Uterus (tissue), 4 donors: Measurements from ENCODE around the gene CST9. TPM values are rescaled to one million over a fixed set of nuclear protein-coding genes. Genes with fewer than 3 reads are reported as not detected.

Source experiments
- DNase-seq, 2 donors: peaks; one replicate each; pipeline ENCODE4 v3.0.0-alpha.2; 2019 to 2020
- H3K27ac ChIP-seq, 2 donors: fragments of 200-600 bp; sonication (generic); 1 replicate in 1 of 2; 2 replicates in 1 of 2; pipeline ENCODE4 v1.5.1; 2016 to 2018
- H3K27me3 ChIP-seq, 2 donors: fragments of 200-600 bp; sonication (generic); one replicate each; pipeline ENCODE4 v1.5.1; 2018 to 2019; ENCODE audit warnings: control low read depth in 1 of 2
- H3K36me3 ChIP-seq, 2 donors: fragments of 200-600 bp; sonication (generic); one replicate each; pipeline ENCODE4 v1.5.1; 2019; ENCODE audit warnings: control low read depth in 1 of 2
- H3K4me1 ChIP-seq, 2 donors: fragments of 200-600 bp; sonication (generic); one replicate each; pipeline ENCODE4 v1.5.1; 2018 to 2019; ENCODE audit warnings: control low read depth in 1 of 2
- H3K4me3 ChIP-seq, 2 donors: fragments of 200-600 bp; sonication (generic); 1 replicate in 1 of 2; 2 replicates in 1 of 2; pipeline ENCODE4 v1.5.1; 2018 to 2019; ENCODE audit warnings: mild to moderate bottlenecking in 1 of 2
- H3K9me3 ChIP-seq, 2 donors: fragments of 200-600 bp; sonication (generic); one replicate each; pipeline ENCODE4 v1.5.1; 2019; ENCODE audit warnings: control low read depth in 1 of 2
- CTCF ChIP-seq, 4 experiments: fragments of 200-600 bp in 2 of 4; fragments of 450-650 bp in 2 of 4; sonication (generic) in 2 of 4; IDR thresholded peaks; one replicate each; pipeline ENCODE4 v1.5.1; 2016 to 2019; ENCODE audit warnings: antibody characterized with exemption in 4 of 4, mild to moderate bottlenecking in 2 of 4, moderate library complexity in 1 of 4
- POLR2A ChIP-seq, 2 donors: fragments of 450-650 bp; IDR thresholded peaks; one replicate each; pipeline ENCODE4 v1.6.1; 2016; ENCODE audit warnings: antibody characterized with exemption in 2 of 2, mild to moderate bottlenecking in 1 of 2, moderate library complexity in 1 of 2
- intact Hi-C: fragments of 100-400 bp; cut with DNase I; formaldehyde crosslinking; loops from one replicate; pipeline ENCODE4 v1.15.1; 2023; ENCODE audit warnings: low total_unique reads
- total RNA-seq, 4 donors: library from RNA; depleted of rRNA in 3 of 4; stranded (reverse); fragments of >200 nt in 3 of 4; gene quantifications; one replicate each; pipeline versions ENCODE4 v1.1.0 to v1.2.4, GENCODE V29; 2014 to 2023
- donor health status: DM: yes; HTN: yes; CAD: no.

The CST9 gene
- not detected for total RNA-seq

- no peak for DNase-seq
- H3K27ac ChIP-seq, result no peak within 1 kb of the TSS
- intact Hi-C loops, result loop anchor here (10.0 kb wide), 1 partner anchor 161 kb away; no protein-coding TSS in a partner anchor
- TF ChIP-seq POLR2A (IDR thresholded peaks at IDR 0.05) (no peak), CTCF (IDR thresholded peaks at IDR 0.05) (no peak)
- no peaks in the 10 kb centered on the region for H3K9me3 ChIP-seq
- H3K27me3 ChIP-seq, result no peaks in the 10 kb centered on the region
- no peaks in the 10 kb centered on the region for H3K36me3 ChIP-seq
- no peak within 1 kb of the TSS for H3K4me3 ChIP-seq
- no peaks in the 10 kb centered on the region for H3K4me1 ChIP-seq
Observed at GRCh38 chr20:23605867-23606651, at the start of gene CST9. Gene CST9 (minus strand): TSS chr20:23605917. CDS start chr20:23605864, 53 bp downstream.

- peak overlapping the region; percentile 63 to 65 for H3K27ac ChIP-seq
- H3K36me3 ChIP-seq, result no peaks in the 10 kb centered on the region
- no peaks in the 10 kb centered on the region for H3K27me3 ChIP-seq
- DNase-seq, result no peak
- no peak overlapping the region for H3K4me3 ChIP-seq
- no peaks in the 10 kb centered on the region for H3K9me3 ChIP-seq
- TF ChIP-seq CTCF (IDR thresholded peaks at IDR 0.05) (no peak), POLR2A (IDR thresholded peaks at IDR 0.05) (no peak)
- intact Hi-C loops, result no loop called here
- peaks cover 0 to 8% of the 10 kb centered on the region in 2 donors for H3K4me1 ChIP-seq
Observed at GRCh38 chr20:23654717-23655116, 49.0 kb upstream of the CST9 start.

- H3K27me3 ChIP-seq, result no peaks in the 10 kb centered on the region
- intact Hi-C loops, result no loop called here
- TF ChIP-seq CTCF (IDR thresholded peaks at IDR 0.05) (no peak), POLR2A (IDR thresholded peaks at IDR 0.05) (no peak)
- H3K4me1 ChIP-seq, result peaks cover 0 to 8% of the 10 kb centered on the region in 2 donors
- no peak for DNase-seq
- H3K36me3 ChIP-seq, result no peaks in the 10 kb centered on the region
- no peak overlapping the region for H3K4me3 ChIP-seq
- H3K27ac ChIP-seq, result peak overlapping the region in 1 of 2 donors; percentile 65
- H3K9me3 ChIP-seq, result no peaks in the 10 kb centered on the region
Observed at GRCh38 chr20:23654000-23654399, 48.3 kb upstream of the CST9 start.

GRCh38 chr20:23653400-23653938 lies 47.8 kb upstream of the CST9 start:
- Histone ChIP-seq H3K27ac (no peak overlapping the region), H3K27me3 (no peaks in the 10 kb centered on the region), H3K4me3 (no peak overlapping the region), H3K9me3 (no peaks in the 10 kb centered on the region), H3K36me3 (no peaks in the 10 kb centered on the region), H3K4me1 (peaks cover 0 to 8% of the 10 kb centered on the region in 2 donors)
- DNase-seq, result no peak
- intact Hi-C loops, result no loop called here
- no peak for TF ChIP-seq CTCF (IDR thresholded peaks at IDR 0.05)
- no peak for TF ChIP-seq POLR2A (IDR thresholded peaks at IDR 0.05)

- intact Hi-C loops, result no loop called here
- no peak for DNase-seq
- H3K4me1 ChIP-seq, result peaks cover 0 to 8% of the 10 kb centered on the region in 2 donors
- H3K9me3 ChIP-seq, result no peaks in the 10 kb centered on the region
- H3K4me3 ChIP-seq, result no peak overlapping the region
- no peaks in the 10 kb centered on the region for H3K36me3 ChIP-seq
- TF ChIP-seq POLR2A (IDR thresholded peaks at IDR 0.05) (no peak), CTCF (IDR thresholded peaks at IDR 0.05) (no peak)
- no peak overlapping the region for H3K27ac ChIP-seq
- no peaks in the 10 kb centered on the region for H3K27me3 ChIP-seq
Observed at GRCh38 chr20:23652926-23653325, 47.2 kb upstream of the CST9 start.
